Cortex of kidney (tissue), 1 donor: ENCODE measurements around the gene RAB3GAP1.
"Not testable (repeated sequence)": the region's sequence is repeated elsewhere in the genome, so short reads cannot be mapped to it uniquely, and the experiment has no call there.

Experiments
- DNase-seq: peaks from one replicate; lab custom pipeline; 2025; lab: John Stamatoyannopoulos, UW

Gene RAB3GAP1

GRCh38 chr2:135055182-135055786 lies 3.2 kb downstream of the RAB3GAP1 start:
- DNase-seq: no peak

GRCh38 chr2:135056790-135057189 lies 4.7 kb downstream of the RAB3GAP1 start:
- no peak for DNase-seq

- DNase-seq: no peak
Measured at GRCh38 chr2:135059577-135059976, 7.5 kb downstream of the RAB3GAP1 start.

- DNase-seq: no peak
Measured at GRCh38 chr2:135063210-135063609, 11.1 kb downstream of the RAB3GAP1 start.

- DNase-seq: no peak
Measured at GRCh38 chr2:135064149-135064548, 12.1 kb downstream of the RAB3GAP1 start.

- DNase-seq: no peak
Measured at GRCh38 chr2:135066710-135067109, 14.6 kb downstream of the RAB3GAP1 start.

- DNase-seq: no peak
Measured at GRCh38 chr2:135072125-135072997, 20.3 kb downstream of the RAB3GAP1 start.

GRCh38 chr2:135074216-135074615 lies 22.1 kb downstream of the RAB3GAP1 start:
- DNase-seq: no peak

- no peak for DNase-seq
Measured at GRCh38 chr2:135076556-135076955, 24.5 kb downstream of the RAB3GAP1 start.

- no peak for DNase-seq
Measured at GRCh38 chr2:135078417-135078816, 26.3 kb downstream of the RAB3GAP1 start.

GRCh38 chr2:135086222-135086621 lies 34.1 kb downstream of the RAB3GAP1 start:
- no peak for DNase-seq

- not testable (repeated sequence) for DNase-seq
Measured at GRCh38 chr2:135089597-135089996, 37.5 kb downstream of the RAB3GAP1 start.

GRCh38 chr2:135091681-135092080 lies 39.6 kb downstream of the RAB3GAP1 start:
- no peak for DNase-seq

- no peak for DNase-seq
Measured at GRCh38 chr2:135093193-135093592, 41.1 kb downstream of the RAB3GAP1 start.

- no peak for DNase-seq
Measured at GRCh38 chr2:135093670-135094330, 41.7 kb downstream of the RAB3GAP1 start.

- no peak for DNase-seq
Measured at GRCh38 chr2:135094508-135094907, 42.4 kb downstream of the RAB3GAP1 start.

- no peak for DNase-seq
Measured at GRCh38 chr2:135095591-135095990, 43.5 kb downstream of the RAB3GAP1 start.

GRCh38 chr2:135096665-135097446 lies 44.8 kb downstream of the RAB3GAP1 start:
- no peak for DNase-seq

GRCh38 chr2:135097532-135098231 lies 45.6 kb downstream of the RAB3GAP1 start:
- DNase-seq: no peak

GRCh38 chr2:135099802-135100483 lies 47.9 kb downstream of the RAB3GAP1 start:
- no peak for DNase-seq

GRCh38 chr2:135103843-135104242 lies 51.8 kb downstream of the RAB3GAP1 start:
- DNase-seq: no peak
